IMR-90 (cell line): ENCODE measurements around the gene SOCS2. TPM values are rescaled to one million over a fixed set of nuclear protein-coding genes. Genes with fewer than 3 reads are reported as not detected.
A peak's percentile ranks its signal among the peaks of the same experiment; 100 is the strongest.

Experiments used
- ATAC-seq: fragments of 200-7000 bp; cut with Tn5 transposase; 2 replicates; pipeline ENCODE4 v1.9.1; 2020; ENCODE audit warnings: low read depth, mild to moderate bottlenecking, moderate library complexity
- BruUV-seq: library from RNA; stranded (reverse); fragments of 400-500 nt; replicated peaks from 2 replicates; lab custom pipeline; 2021; lab: Mats Ljungman, UMichigan
- CTCF ChIA-PET: fragments of 300-600 bp; formaldehyde crosslinking; extraction: SDS; loops from one replicate; lab custom pipeline; 2021; ENCODE audit warnings: antibody characterized with exemption; lab: Yijun Ruan, JAX
- POLR2A ChIA-PET: fragments of 300-600 bp; sonication (Branson Sonifier 250); formaldehyde crosslinking; loops from one replicate; lab custom pipeline; 2022; ENCODE audit warnings: antibody characterized with exemption; ENCODE audit not compliant: unreplicated experiment; lab: Charles Lee
- DNase-seq: peaks from one replicate; pipeline ENCODE4 v3.0.0; 2013
- H2AFZ ChIP-seq: replicated peaks from 2 replicates; pipeline ENCODE3; 2013; ENCODE audit warnings: low read length, mild to moderate bottlenecking; ENCODE audit not compliant: poor library complexity
- H2AK5ac ChIP-seq: 2 replicates; pipeline ENCODE4 v1.6.1; 2013; ENCODE audit warnings: low read depth, low read length, inconsistent platforms
- H2AK9ac ChIP-seq: replicated peaks from 2 replicates; pipeline ENCODE3; 2013; ENCODE audit warnings: mild to moderate bottlenecking, low read depth, low read length, moderate library complexity; ENCODE audit not compliant: poor library complexity
- H2BK120ac ChIP-seq: 2 replicates; pipeline ENCODE4 v1.6.1; 2013; ENCODE audit warnings: low read depth, low read length, inconsistent platforms
- H2BK15ac ChIP-seq: 3 replicates; pipeline ENCODE4 v1.6.1; 2013; ENCODE audit warnings: low read depth, low read length, inconsistent platforms
- H2BK20ac ChIP-seq: 2 replicates; pipeline ENCODE4 v1.6.1; 2013; ENCODE audit warnings: low read depth, mild to moderate bottlenecking, inconsistent platforms, low read length, moderate library complexity
- H2BK5ac ChIP-seq: 2 replicates; pipeline ENCODE4 v1.6.1; 2013; ENCODE audit warnings: mild to moderate bottlenecking, low read depth, low read length, inconsistent platforms; ENCODE audit not compliant: poor library complexity, severe bottlenecking
- H3K14ac ChIP-seq: replicated peaks from 2 replicates; pipeline ENCODE4 v1.6.1; 2013; ENCODE audit warnings: low read depth, low read length, inconsistent platforms
- H3K18ac ChIP-seq: 2 replicates; pipeline ENCODE4 v1.6.1; 2013; ENCODE audit warnings: low read depth, low read length, control low read depth
- H3K23ac ChIP-seq: 2 replicates; pipeline ENCODE4 v1.6.1; 2013; ENCODE audit warnings: low read depth, low read length, inconsistent platforms
- H3K27ac ChIP-seq: 2 replicates; pipeline ENCODE4 v1.5.1; 2013; ENCODE audit warnings: mild to moderate bottlenecking, control low read depth, low read length; ENCODE audit not compliant: insufficient read depth
- H3K27me3 ChIP-seq: 2 replicates; pipeline ENCODE4 v1.6.1; 2013; ENCODE audit warnings: low read length; ENCODE audit not compliant: control insufficient read depth, insufficient read depth
- H3K36me3 ChIP-seq: 2 replicates; pipeline ENCODE4 v1.6.1; 2013; ENCODE audit warnings: low read length, mixed read lengths; ENCODE audit not compliant: control insufficient read depth, insufficient read depth
- H3K4ac ChIP-seq: 2 replicates; pipeline ENCODE4 v1.6.1; 2013; ENCODE audit warnings: low read depth, low read length, inconsistent platforms
- H3K4me1 ChIP-seq: 2 replicates; pipeline ENCODE4 v1.6.1; 2013; ENCODE audit warnings: low read length, mixed read lengths; ENCODE audit not compliant: control insufficient read depth, insufficient read depth
- H3K4me2 ChIP-seq: 2 replicates; pipeline ENCODE4 v1.6.1; 2013; ENCODE audit warnings: low read depth, mild to moderate bottlenecking, control low read depth, low read length, moderate library complexity
- H3K4me3 ChIP-seq: 2 replicates; pipeline ENCODE4 v1.5.1; 2013; ENCODE audit warnings: low read depth, mild to moderate bottlenecking, control low read depth, low read length, moderate library complexity; ENCODE audit not compliant: insufficient read depth
- H3K56ac ChIP-seq: 2 replicates; pipeline ENCODE4 v1.6.1; 2013; ENCODE audit warnings: low read length, inconsistent platforms; ENCODE audit not compliant: insufficient read depth; ENCODE audit errors: extremely low read depth
- H3K79me1 ChIP-seq, 2 experiments: 2 replicates each; pipeline ENCODE4 v1.6.1; 2013; ENCODE audit warnings: low read length in 2 of 2, inconsistent platforms in 1 of 2, low read depth in 1 of 2
- H3K9ac ChIP-seq: 2 replicates; pipeline ENCODE4 v1.6.1; 2013; ENCODE audit warnings: low read depth, low read length, control low read depth
- H3K9me1 ChIP-seq: 2 replicates; pipeline ENCODE4 v1.6.1; 2013; ENCODE audit warnings: low read length, inconsistent platforms; ENCODE audit not compliant: insufficient read depth
- H3K9me3 ChIP-seq: 2 replicates; pipeline ENCODE4 v1.6.1; 2013; ENCODE audit warnings: low read length; ENCODE audit not compliant: control insufficient read depth, insufficient read depth
- H4K20me1 ChIP-seq: 2 replicates; pipeline ENCODE4 v1.6.1; 2013; ENCODE audit warnings: low read length, inconsistent platforms; ENCODE audit not compliant: insufficient read depth
- H4K5ac ChIP-seq: 2 replicates; pipeline ENCODE4 v1.6.1; 2013; ENCODE audit warnings: mild to moderate bottlenecking, low read depth, low read length, control low read depth
- H4K8ac ChIP-seq, 2 experiments: 2 replicates each; pipeline ENCODE4 v1.6.1; 2013; ENCODE audit warnings: low read depth in 2 of 2, low read length in 2 of 2, control low read depth in 1 of 2, inconsistent platforms in 1 of 2
- H4K91ac ChIP-seq: 2 replicates; pipeline ENCODE4 v1.6.1; 2013; ENCODE audit warnings: low read depth, low read length, inconsistent platforms; ENCODE audit not compliant: insufficient read depth
- BHLHE40 ChIP-seq: fragments of 150-350 bp; IDR thresholded peaks from 2 replicates; pipeline ENCODE4 v1.6.1; 2016; ENCODE audit warnings: mild to moderate bottlenecking, low read depth, low read length
- MAZ ChIP-seq: IDR thresholded peaks from 2 replicates; pipeline ENCODE4 v1.6.1; 2012; ENCODE audit warnings: low read depth, mild to moderate bottlenecking, low read length, improper control_type of control experiment, moderate library complexity, borderline replicate concordance
- MXI1 ChIP-seq: IDR thresholded peaks from 2 replicates; pipeline ENCODE4 v1.6.1; 2012; ENCODE audit warnings: low read depth, mild to moderate bottlenecking, low read length, moderate library complexity, borderline replicate concordance
- SMC3 ChIP-seq: fragments of 150-350 bp; IDR thresholded peaks from 2 replicates; pipeline ENCODE4 v1.6.1; 2016; ENCODE audit warnings: low read depth, mild to moderate bottlenecking, antibody characterized with exemption, low read length, moderate library complexity
- USF2 ChIP-seq: fragments of 150-350 bp; IDR thresholded peaks from 2 replicates; pipeline ENCODE4 v1.6.1; 2017; ENCODE audit warnings: mild to moderate bottlenecking, antibody characterized with exemption, low read length, low read depth
- WGBS, 2 experiments: methylation state at CpG; one replicate each; pipeline versions ENCODE4 v1.1.5 to v1.1.7; 2013; ENCODE audit warnings: missing lambda C conversion rate in 2 of 2; ENCODE audit not compliant: insufficient read length in 1 of 2; ENCODE audit errors: extremely low coverage in 2 of 2; 5-methylcytosine and 5-hydroxymethylcytosine counted together
- dilution Hi-C: fragments of 300-500 bp; cut with HindIII; formaldehyde crosslinking; loops from one replicate; pipeline ENCODE4 v1.14.3; 2018; ENCODE audit warnings: low sequenced_read_pairs; ENCODE audit not compliant: unreplicated experiment
- in situ Hi-C: fragments of 300-500 bp; cut with MboI; formaldehyde crosslinking; loops from 3 replicates; pipeline ENCODE4 v1.14.3; 2019; ENCODE audit warnings: low sequenced_read_pairs, inconsistent platforms, mixed read lengths
- intact Hi-C: fragments of 100-400 bp; cut with micrococcal nuclease; formaldehyde crosslinking; loops from 2 replicates; pipeline ENCODE4 v1.10.0; 2022
- polyA plus RNA-seq, 3 experiments: library from polyadenylated mRNA; depleted of rRNA; stranded (reverse); fragments of >200 nt; gene quantifications; 2 replicates each; pipeline ENCODE4 v1.2.3, GENCODE V29; 2012; ENCODE audit warnings: low replicate concordance in 1 of 3
- total RNA-seq: library from RNA; depleted of rRNA; stranded (reverse); fragments of >200 nt; gene quantifications from 2 replicates; pipeline ENCODE4 v1.2.3, GENCODE V29; 2012

The SOCS2 gene
- total and polyA plus RNA-seq, 2 of the 4 experiments (the other 2 are of a cell fraction), result 12.0 to 12.4 TPM

- H4K8ac ChIP-seq, result no peak overlapping the region
- H4K20me1 ChIP-seq, result no peaks in the 10 kb centered on the region
- no peak overlapping the region for H2BK120ac ChIP-seq
- no peaks in the 10 kb centered on the region for H3K36me3 ChIP-seq
- 0 out of 2 replicates have a peak overlapping the region, but pooled peaks have one; percentile 9 for H3K4ac ChIP-seq
- no peak overlapping the region for H2AK9ac ChIP-seq
- H2BK5ac ChIP-seq, result no peak overlapping the region
- no peak overlapping the region for H3K56ac ChIP-seq
- no peak overlapping the region for H3K18ac ChIP-seq
- H4K5ac ChIP-seq, result no peak overlapping the region
- ChIA-PET CTCF (no interaction called here), POLR2A (no interaction called here)
- 0 out of 2 replicates have a peak, but pooled peaks cover 2% of the 10 kb centered on the region for H3K9me1 ChIP-seq
- H3K9me3 ChIP-seq, result no peaks in the 10 kb centered on the region
- no peak for DNase-seq
- no peak overlapping the region for H2AFZ ChIP-seq
- no peak overlapping the region for H3K23ac ChIP-seq
- H3K4me3 ChIP-seq, result no peak overlapping the region
- WGBS, 2 experiments, result no CpG with 5 or more reads among the region's 2 CpGs
- no peak overlapping the region for H3K14ac ChIP-seq
- H2BK20ac ChIP-seq, result no peak overlapping the region
- TF ChIP-seq MXI1, result no peak
- TF ChIP-seq BHLHE40, result no peak
- TF ChIP-seq SMC3, result no peak
- TF ChIP-seq MAZ, result no peak
- no peak for TF ChIP-seq USF2
- no peak overlapping the region for H3K27ac ChIP-seq
- no TSS peak for BruUV-seq
- no peak overlapping the region for H4K91ac ChIP-seq
- H3K79me1 ChIP-seq, result peaks cover 0 to 3% of the 10 kb centered on the region in 2 experiments; a peak in 1 of 4 replicates
- in situ Hi-C loops (no loop called here), intact Hi-C loops (no loop called here), dilution Hi-C loops (no loop called here)
- H3K27me3 ChIP-seq, result no peaks in the 10 kb centered on the region
- no peak for ATAC-seq
- no peaks in the 10 kb centered on the region; the same call in 1 of the 2 replicates for H3K4me1 ChIP-seq
- H2BK15ac ChIP-seq, result no peak overlapping the region
- H3K9ac ChIP-seq, result no peak overlapping the region
- no peak overlapping the region for H3K4me2 ChIP-seq
- H2AK5ac ChIP-seq, result no peak overlapping the region
Measured at GRCh38 chr12:93597608-93598007, 25.1 kb downstream of the SOCS2 start.
